NCI-H1092 (cell line): Measurements from ENCODE around the gene BRWD1.

Experiments used
- DNase-seq: peaks from one replicate; lab custom pipeline; 2025; lab: John Stamatoyannopoulos, UW

Gene BRWD1

DNA sequence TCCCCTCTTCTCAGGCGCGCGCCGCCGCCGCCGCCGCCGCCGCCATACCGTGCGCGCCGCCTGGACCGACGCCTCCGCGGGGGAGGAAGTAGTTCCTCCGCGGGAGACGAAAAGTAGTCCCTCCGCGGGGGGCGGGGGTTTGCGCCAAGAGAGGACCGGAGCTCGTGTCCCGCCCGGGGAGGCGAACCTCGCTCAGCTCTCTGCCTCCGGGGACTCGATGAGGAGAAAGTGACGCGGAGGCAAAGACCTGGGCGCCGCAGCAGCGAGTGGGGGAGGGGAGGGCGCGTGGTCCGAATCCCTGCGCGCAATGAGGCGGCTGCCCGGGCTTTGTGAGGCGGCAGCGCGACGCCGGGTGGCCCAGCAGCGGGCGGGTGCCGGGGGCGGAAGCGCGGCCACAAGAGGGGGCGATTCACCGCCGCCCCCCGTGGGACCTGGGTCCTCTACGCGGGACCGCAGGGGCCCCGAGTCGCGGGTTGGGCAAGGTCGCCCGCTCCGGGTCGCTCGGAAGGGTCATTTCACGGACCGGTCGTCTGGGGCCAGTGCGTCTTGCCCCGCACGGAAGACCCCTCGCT, at the start of gene BRWD1:
BRWD1 (minus strand) TSS at position 62 of the 572 bp plus-strand sequence. CDS start 141 bp downstream, outside the sequence.
- DNase-seq, result peak; percentile 85

DNA sequence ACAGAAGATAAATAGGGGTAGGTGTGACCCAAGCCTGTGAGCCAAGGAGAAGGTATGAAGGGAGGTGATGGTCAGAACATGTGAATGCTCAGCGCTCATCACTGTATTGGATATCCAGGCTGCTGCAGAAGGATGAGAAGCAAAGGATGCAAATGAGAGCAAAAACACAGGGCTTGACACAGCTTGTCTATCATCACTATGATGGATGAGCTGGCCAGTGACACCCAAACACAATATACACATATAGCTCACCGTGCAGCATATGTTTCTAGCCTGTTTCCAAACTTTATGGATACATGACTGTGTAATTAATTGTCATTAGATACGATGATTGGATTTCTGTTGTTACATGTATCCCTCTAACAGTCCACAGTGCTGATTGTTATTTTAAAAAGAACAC, 49.3 kb upstream of the BRWD1 start:
- no peak for DNase-seq

DNA sequence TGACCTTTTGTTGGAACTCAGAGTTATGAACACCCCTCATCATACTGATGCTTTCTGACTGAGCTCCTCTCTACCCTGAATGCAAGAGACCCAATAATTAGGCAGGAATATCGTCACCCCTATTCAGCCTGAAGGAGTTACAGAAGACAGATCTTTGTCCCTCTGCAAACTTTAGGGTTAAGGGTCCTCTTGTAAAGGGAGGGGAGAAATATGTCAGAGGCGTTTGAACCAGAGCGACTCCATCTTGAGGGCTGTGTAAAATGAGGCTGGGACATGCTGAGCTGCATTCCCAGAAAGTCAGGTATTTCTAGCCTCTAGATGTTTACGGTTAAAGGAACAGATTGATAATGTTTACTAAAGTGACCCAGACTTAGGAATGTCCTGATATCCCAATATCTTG, 46.0 kb upstream of the BRWD1 start:
- no peak for DNase-seq

DNA sequence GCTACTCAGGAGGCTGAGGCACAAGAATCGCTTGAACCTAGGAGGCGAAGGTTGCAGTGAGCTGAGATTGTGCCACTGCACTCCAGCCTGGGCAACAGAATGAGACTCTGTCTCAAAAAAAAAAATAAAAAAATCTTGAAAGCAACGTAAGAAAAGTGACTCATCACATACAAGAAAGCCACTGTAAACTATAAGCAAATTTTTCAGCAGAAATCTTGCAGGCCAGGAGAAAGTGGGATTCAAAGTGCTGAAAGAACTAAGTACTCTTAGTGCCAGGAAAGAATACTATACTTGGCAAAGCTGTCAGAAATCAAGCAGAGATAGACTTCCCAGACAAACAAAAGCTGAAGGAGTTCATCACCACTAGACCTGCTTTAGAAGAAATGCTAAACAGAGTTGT, 39.9 kb upstream of the BRWD1 start:
- no peak for DNase-seq

DNA sequence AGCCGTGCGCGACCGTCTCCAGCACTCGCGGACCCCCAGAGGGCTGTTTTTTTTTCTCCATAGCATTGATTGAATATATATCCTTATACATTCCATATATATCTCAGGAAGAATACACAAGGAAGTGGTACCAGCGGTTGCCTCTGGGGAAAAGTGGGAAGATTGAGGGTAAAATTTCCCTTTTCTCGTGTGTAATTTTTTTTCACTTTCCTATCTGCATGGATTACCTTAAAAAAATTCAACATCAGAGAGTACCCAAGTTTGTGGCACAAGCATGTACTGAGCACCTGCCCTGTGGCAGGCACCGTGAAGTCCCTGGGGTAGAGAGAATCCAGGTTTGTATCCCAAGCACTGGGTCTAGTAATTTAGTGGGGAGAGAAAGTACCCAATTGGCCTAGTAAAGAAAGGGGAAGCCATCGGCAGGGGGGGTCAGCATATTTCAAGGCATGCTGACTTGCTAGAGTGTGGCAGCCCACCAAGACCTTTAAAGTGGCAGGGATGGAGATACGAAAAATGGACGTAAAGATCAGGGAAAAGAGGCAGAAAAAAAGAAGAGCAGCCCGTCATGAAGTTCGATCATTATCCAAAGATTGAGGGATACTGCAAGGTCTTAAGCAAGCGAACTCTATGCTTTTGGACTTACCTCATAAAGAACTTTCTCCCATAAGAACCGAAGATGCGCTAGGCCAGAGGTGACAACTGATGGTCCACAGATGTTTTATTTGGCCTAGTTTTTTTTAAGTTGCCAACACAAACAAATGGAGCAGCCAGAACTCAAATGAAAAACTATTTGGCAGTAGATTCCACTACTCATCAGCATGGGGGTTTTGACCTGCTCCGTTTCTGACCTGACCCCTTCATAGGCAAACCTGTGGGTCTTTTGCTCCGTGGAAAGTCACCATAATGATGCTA, 36.9 kb upstream of the BRWD1 start:
- DNase-seq, result no peak

DNA sequence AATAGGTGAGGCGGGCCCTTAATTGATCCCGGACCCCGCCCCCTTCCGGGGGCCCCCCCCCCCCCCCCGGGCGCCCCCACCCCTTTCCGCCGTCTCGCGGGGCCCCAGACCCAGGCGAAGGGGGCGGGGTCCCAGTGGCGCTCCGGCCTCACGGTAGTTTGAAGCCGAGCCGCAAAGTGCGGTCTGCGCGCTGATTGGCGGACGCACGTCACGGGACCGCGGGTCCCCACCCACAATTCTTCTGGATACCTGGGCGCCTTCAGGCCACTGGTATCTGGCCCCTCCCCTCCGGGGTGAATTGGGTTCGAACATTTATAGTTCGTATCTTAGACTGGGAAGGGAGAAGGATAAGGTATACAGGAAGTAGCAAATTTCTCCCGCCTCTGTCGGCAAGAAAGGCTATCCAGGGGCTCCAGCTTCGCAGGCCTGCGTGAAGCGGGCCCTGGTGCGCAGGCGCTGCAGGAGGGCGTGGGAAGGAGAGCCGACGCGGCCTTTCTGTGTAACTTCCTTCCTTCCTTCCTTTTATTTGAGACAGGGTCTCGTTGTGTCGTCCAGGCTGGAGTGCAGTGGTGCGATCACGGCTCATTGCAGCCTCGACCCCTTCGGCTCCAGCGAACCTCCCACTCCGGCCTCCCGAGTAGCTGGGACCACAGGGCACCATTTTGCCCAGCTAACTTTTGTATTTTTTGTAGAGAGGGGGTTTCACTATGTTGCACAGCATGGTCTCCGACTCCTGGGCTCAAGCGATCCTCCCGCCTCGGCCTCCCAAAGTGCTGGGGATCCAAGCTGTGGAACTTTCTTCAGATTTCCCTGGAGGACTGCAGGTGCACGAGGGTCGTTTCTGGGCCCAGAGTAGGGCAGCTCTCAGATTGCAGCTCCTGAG, 36.0 kb upstream of the BRWD1 start:
- DNase-seq, result peak; percentile 98

DNA sequence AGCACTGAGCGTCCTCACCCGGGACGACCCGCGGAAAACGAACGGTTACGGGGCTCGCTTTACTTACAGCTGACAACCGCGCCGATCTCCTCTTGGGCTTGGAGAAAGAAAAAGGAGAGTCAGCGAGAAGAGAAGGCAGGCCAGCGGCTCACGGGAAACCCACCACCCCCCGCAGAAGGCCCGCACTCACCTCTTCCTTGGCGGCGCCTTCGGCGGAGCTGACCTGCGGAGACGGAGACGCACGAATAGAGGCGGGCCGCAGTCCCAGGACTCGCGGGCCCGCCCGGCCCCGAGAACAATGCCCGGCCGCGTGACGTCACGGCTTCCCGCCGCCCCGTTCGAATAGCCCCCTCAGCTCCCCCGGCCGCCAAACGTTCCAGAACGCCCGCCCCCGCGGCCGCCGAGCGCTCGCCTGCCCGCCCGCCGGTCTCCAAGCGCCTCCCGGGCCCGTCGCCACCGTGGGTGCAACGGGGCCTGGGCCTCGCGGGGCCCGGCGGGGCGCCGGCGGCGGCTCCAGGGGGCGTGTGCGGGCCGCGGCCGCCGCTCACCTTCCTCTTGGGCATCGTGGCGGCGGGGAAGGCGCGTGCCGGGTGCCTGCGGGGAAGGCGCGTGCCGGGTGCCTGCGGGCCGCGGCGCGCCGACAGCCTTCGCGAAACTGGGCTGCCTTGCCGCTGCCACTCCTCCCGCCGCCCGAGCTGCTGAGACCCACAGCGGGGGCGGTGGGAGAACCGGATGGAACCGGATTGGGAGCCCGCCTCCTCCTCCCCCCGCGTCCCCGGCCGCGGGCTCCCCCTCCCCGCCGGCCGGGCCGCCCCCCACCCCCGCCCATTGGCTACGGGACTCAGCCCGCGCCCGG, 35.2 kb upstream of the BRWD1 start, which contains the start of gene HMGN1:
HMGN1 (minus strand) TSS at position 734 of the 856 bp plus-strand sequence; CDS start at position 563, 171 bp downstream.
- peak; percentile 97 for DNase-seq

DNA sequence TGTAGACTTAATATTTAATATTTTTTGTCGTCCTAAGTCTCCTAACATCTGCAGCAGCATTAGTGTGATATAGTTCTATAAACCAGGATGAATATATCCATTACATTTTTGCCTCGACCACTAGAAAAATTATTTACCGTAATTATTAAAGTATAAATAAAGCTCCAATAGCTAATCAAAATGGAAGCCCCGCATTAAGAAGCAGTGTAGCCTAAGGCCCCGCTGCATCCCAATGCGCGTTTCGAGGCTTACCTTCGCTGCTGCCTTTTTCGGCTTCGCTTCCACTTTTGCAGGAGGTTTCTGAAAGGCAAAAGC, 34.6 kb upstream of the BRWD1 start:
- DNase-seq, result no peak

DNA sequence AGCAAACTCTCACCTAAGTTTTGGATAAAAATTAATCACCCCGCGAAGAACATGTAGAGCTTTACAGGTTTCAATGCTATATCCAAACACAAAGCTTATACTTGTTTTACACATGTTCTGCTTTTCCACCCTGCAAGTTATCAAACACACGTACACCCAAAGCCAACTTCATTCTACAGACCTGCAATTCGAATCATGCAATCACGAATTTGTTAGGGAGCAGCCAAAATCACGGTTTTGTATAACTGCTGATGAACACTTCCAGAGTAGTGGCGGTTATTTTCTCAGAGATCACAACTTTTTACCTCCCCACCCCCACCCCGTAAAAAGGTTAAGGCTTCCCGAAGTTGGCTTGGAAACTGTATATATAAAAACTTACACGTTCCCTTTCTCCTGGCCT, 34.1 kb upstream of the BRWD1 start:
- DNase-seq, result no peak

DNA sequence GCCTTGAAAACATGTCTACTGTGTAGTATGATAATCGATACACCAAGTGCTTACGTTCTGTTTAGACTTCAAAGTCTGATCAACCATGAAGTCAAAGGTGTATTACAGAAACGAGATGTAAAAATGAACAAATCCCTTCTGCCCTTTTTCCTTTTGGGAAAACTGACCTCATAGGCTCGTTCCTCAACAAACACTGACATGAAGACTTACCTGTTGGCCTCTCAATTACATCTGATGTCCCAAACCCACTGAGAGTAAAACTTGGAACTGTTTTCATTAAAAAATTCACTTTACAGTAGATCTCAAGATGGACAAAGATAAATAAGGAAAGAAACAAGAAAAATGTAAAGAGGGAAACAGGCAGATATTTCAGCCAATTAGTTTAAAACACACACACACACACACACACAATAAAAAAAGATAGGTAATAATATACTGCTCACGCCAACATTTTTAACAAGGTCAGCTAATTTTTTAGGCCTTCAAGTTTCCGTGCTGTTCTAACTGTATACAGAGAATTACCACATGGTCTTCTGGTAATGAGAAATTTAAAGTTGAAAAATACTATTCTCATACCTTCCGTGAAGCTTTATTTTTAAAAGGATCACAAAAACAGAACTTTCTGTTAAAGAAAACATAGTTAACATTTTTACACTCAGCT, 33.4 kb upstream of the BRWD1 start:
- no peak for DNase-seq

DNA sequence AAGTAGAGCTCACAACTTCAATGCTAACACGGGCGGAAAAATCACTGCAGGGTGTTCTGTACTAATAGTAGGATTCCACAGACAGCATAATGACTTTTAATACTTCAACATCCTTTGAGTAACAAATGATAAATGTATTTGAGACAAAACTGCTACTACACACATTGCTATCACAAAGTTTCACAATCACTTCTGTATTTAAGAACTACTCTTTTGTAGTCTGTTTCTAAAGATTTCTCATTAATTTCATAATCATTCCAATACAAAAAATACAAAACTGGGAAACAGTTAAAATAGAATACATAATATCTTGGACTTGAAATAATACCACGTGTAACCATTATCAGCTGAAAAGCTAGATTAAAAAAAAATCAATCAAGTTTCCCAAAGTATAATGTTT, 32.8 kb upstream of the BRWD1 start:
- no peak for DNase-seq

DNA sequence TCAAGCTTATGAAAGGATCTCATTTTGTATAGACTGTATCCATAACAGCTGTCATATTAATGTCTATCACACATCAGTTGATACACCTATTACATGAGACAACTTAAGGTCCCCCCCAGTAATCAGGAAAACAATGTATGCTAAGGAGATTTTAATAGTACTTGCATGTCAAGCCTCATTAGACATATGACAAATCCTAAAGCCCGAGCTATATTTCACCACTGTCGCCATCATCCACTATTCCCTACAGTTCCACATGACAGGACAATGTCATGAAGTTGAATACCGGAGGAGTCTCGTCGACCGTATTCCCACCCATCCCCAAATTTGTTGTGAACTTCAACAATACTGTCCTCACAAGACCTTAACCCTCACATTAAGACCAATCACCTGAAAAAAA, 32.0 kb upstream of the BRWD1 start:
- no peak for DNase-seq

DNA sequence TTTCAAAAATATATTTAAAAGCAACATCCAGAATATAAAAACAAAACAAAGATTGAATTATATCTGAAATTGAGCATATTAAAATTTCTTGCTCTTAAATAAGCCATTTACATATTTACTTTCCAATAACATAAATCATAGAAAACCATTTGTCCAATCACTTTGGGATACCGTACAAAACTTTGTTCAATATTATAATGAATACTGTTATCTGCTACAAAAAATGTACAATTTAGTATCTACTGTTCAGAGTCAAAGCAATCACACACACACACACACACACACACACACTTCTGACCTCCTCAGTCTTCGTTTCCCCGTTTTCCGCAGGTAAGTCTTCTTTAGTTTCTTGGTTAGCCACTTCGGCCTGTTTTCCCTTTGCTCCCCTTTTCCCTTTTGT, 31.4 kb upstream of the BRWD1 start:
- DNase-seq, result no peak

DNA sequence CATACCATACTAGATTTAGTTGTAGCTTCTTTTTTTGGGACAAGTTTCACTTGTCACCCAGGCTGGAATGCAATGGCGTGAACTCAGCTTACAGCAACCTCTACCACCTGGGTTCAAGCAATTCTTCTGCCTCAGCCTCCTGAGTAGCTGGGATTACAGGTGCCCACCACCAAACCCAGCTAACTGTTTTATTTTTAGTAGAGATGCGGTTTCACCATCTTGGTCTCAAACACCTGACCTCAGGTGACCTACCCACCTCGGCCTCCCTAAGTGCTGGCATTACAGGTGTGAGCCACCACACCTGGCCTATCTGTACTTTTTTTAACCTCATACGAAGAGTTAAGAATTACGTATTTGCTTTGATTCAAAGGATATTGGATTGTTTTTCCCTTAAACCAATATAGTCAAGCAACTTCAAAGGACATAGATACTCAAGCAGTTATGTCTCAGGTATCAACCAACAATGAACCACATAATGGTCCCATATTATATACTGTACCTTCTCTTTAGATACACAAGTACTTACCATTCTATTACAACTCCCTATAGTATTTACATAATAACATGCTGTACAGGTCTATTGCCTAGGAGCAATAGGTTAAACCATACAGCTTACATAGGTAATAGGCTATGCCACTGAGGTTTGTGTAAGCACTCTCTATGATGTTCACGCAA, 28.0 kb upstream of the BRWD1 start:
- no peak for DNase-seq

DNA sequence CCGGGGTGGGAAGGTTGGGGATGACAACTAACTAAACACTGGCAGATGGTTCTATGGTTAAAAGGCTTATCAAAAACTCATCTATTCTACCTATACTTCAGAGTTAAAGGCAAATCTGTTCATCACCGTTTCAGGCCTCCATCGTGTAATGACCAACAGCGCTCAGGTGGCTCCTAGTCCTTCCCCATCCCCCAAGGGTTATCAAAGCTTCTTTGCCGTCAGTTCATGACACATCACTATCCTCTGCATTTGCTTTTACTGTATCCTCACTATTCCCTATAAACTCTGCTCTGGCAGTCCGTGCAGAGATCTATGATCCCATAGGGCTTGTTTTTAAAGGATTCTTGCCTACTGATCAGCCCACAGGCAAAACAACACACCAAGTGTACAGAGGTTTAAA, 27.3 kb upstream of the BRWD1 start:
- DNase-seq, result no peak

DNA sequence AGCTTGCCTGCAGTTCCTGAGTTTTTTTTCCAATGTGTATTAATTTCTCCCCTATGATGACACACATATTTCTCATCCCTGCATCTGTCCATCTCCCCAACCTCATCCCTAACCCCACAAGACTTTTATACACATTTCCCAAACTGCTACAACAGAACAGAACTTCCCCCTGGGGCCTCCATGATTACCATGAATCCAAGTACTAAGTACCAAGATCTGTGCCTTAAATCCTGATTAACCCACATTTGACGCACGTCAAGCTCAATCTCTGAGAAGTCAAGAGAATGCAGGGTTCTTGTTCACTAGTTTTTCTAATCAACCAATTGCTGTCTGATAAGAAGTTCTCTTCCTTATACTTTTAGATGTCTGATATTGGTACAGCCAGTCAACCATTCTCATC, 25.8 kb upstream of the BRWD1 start:
- DNase-seq, result no peak

DNA sequence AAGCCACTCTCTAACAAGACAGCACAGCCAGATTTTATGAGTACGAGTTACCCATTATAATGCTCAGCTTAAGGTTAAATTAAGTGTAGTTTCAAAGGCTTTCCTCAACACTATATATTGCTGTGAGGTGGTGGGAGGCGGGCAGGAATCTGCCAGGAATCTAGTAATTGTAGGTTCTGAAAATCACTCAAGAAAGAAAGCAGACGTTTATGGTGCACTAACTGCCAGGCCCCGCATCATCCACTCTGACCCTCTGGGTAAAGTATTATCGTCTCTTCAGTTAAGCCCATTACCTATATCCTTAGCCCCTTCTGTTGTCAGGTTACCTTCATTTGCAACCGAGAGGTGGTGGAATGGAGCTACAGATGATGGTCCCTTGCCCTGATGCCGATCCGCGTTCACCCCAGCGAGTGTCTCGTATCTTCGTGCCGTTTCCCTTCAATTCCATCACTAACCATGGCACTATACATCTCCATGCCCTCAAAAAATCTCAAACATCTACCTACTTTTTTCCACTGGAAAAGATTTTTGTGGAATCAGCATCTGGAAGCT, 23.1 kb upstream of the BRWD1 start:
- no peak for DNase-seq

DNA sequence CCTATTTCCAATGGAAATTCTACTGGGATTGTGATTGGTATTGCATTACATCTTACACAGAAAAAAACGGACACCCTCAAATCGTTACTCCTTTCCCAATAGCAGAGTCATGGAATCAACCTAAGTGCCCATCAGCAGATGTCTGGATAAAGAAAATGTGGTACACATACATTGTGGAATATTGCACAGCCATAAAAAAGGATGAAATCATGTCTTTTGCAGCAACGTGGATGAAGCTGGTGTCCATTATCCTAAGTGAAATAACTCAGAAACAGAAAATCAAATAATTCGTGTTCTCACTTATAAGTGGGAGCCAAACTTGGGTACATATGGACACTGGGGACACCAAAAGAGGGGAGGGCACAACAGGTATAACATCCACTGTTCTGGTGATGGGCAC, 21.2 kb upstream of the BRWD1 start:
- DNase-seq, result no peak

DNA sequence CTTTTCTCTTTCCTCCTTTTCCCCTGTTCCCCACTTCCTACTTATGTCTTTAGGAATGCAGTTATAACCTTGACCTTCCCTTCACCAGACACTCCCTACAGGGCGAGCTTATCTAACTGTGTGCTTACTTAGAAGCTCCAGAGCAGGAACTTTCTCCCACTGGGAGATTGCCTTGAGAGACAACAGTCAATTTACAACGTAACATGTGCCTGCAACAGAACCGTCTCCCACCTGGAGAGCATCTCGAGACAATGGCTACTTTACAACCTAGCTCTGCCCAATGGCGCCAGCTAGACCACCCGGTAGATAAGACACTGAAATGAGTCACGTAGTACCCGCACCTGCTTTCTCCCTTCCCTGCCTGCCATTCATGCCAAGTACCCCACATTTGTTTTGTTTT, 18.7 kb upstream of the BRWD1 start:
- DNase-seq, result no peak

DNA sequence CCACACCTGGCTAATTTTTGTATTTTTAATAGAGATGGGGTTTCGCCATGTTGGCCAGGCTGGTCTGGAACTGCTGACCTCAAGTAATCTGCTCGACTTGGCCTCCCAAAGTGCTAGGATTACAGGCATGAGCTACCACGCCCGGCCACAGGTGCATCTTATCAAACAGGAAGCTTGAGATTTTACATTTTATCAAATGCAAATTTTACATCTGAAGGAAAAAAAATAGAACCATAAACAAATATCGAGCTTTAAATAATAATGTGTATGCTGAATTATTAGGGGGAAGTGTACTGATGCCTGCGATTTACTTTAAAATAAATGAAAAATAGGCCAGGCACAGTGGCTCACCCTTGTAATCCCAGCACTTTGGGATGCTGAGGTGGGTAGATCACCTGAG, 16.6 kb upstream of the BRWD1 start:
- no peak for DNase-seq
